Cardiac muscle cell (in vitro differentiated cells and primary cell): ENCODE measurements around the gene FBXO22. TPM values are rescaled to one million over a fixed set of nuclear protein-coding genes. Genes with fewer than 3 reads are reported as not detected.
"Not testable (repeated sequence)": the region's sequence is repeated elsewhere in the genome, so short reads cannot be mapped to it uniquely, and the experiment has no call there.

ENCODE experiments used
- DNase-seq, 2 donors: peaks; one replicate each; pipeline versions ENCODE4 v3.0.0 to v3.0.0-alpha.2; 2010 to 2017; ENCODE audit warnings: low read depth in 1 of 2, low spot score in 1 of 2
- H3K27ac ChIP-seq: fragments of 200-600 bp; sonication (generic); 2 replicates; pipeline ENCODE4 v1.5.1; 2016
- H3K27me3 ChIP-seq: fragments of 200-600 bp; sonication (generic); 2 replicates; pipeline ENCODE4 v1.6.0; 2016; ENCODE audit warnings: control low read depth
- H3K36me3 ChIP-seq: fragments of 200-600 bp; sonication (generic); 2 replicates; pipeline ENCODE4 v1.5.1; 2016; ENCODE audit warnings: control low read depth
- H3K4me1 ChIP-seq: fragments of 200-600 bp; sonication (generic); 2 replicates; pipeline ENCODE4 v1.8.1; 2017; ENCODE audit warnings: low read depth, mild to moderate bottlenecking, mixed run types
- H3K4me3 ChIP-seq: fragments of 200-600 bp; sonication (generic); 2 replicates; pipeline ENCODE4 v1.5.1; 2016; ENCODE audit warnings: mild to moderate bottlenecking
- H3K9me3 ChIP-seq: fragments of 200-600 bp; sonication (generic); 2 replicates; pipeline ENCODE4 v1.5.1; 2017; ENCODE audit warnings: low read depth, mild to moderate bottlenecking, control low read depth
- CTCF ChIP-seq: IDR thresholded peaks from 2 replicates; pipeline ENCODE4 v1.5.1; 2012; ENCODE audit warnings: low read depth, mild to moderate bottlenecking, low read length
- polyA plus RNA-seq: library from polyadenylated mRNA; unstranded; fragments of >200 nt; fragmentation: Nextera tagmentation; extraction: Ambion mirVana; gene quantifications from 2 replicates; pipeline ENCODE4 v1.2.1, GENCODE V29; 2016
- total RNA-seq: library from RNA; depleted of rRNA; stranded (reverse); fragments of >200 nt; gene quantifications from 2 replicates; pipeline ENCODE4 v1.2.3, GENCODE V29; 2016

Gene FBXO22
- total and polyA plus RNA-seq, 2 experiments from 2014 or later = 35.7 to 50.9 TPM

- Histone ChIP-seq H3K4me1 (peaks cover 12% of the 10 kb centered on the region), H3K36me3 (peaks cover 11% of the 10 kb centered on the region), H3K27me3 (no peaks in the 10 kb centered on the region)
These were observed 36.8 kb upstream of the FBXO22 start for GRCh38 chr15:75866916-75867315.

GRCh38 chr15:75867449-75867848, 36.2 kb upstream of the FBXO22 start:
- no peak overlapping the region for H3K27ac ChIP-seq
- no peaks in the 10 kb centered on the region for H3K9me3 ChIP-seq
- no peak for DNase-seq
- H3K36me3 ChIP-seq = peaks cover 11% of the 10 kb centered on the region
- no peak for TF ChIP-seq CTCF
- H3K27me3 ChIP-seq = no peaks in the 10 kb centered on the region
- H3K4me1 ChIP-seq = peaks cover 12% of the 10 kb centered on the region
- no peak overlapping the region for H3K4me3 ChIP-seq

More at GRCh38 chr15:75866916-75867315, 36.8 kb upstream of the FBXO22 start:
- no peaks in the 10 kb centered on the region for H3K9me3 ChIP-seq
- no peak overlapping the region for H3K27ac ChIP-seq
- H3K4me3 ChIP-seq = no peak overlapping the region
- no peak for TF ChIP-seq CTCF
- no peak for DNase-seq

GRCh38 chr15:75868019-75868418, 35.7 kb upstream of the FBXO22 start:
- peaks cover 11% of the 10 kb centered on the region for H3K36me3 ChIP-seq
- H3K27me3 ChIP-seq = no peaks in the 10 kb centered on the region
- no peak for DNase-seq
- H3K4me3 ChIP-seq = no peak overlapping the region
- peaks cover 12% of the 10 kb centered on the region for H3K4me1 ChIP-seq
- no peak overlapping the region for H3K27ac ChIP-seq
- no peak for TF ChIP-seq CTCF
- no peaks in the 10 kb centered on the region for H3K9me3 ChIP-seq

- Histone ChIP-seq H3K27ac (no peak overlapping the region), H3K36me3 (peaks cover 21% of the 10 kb centered on the region), H3K4me1 (peaks cover 12% of the 10 kb centered on the region), H3K4me3 (no peak overlapping the region), H3K9me3 (no peaks in the 10 kb centered on the region), H3K27me3 (no peaks in the 10 kb centered on the region)
- DNase-seq = no peak
- no peak for TF ChIP-seq CTCF
These were observed 34.2 kb upstream of the FBXO22 start for GRCh38 chr15:75869446-75869845.

- not testable (repeated sequence) for H3K27me3 ChIP-seq, H3K9me3 ChIP-seq, DNase-seq, H3K4me1 ChIP-seq, H3K4me3 ChIP-seq, H3K27ac ChIP-seq
- H3K36me3 ChIP-seq = peaks cover 35% of the 10 kb centered on the region
These were observed 32.1 kb upstream of the FBXO22 start for GRCh38 chr15:75871589-75871988.

- no peak overlapping the region for H3K27ac ChIP-seq
- no peaks in the 10 kb centered on the region for H3K4me1 ChIP-seq
These were observed 31.2 kb upstream of the FBXO22 start for GRCh38 chr15:75872403-75872990.

More at GRCh38 chr15:75872403-75872990, 31.2 kb upstream of the FBXO22 start:
- TF ChIP-seq CTCF = no peak
- Histone ChIP-seq H3K36me3 (peaks cover 35% of the 10 kb centered on the region), H3K9me3 (no peaks in the 10 kb centered on the region), H3K27me3 (no peaks in the 10 kb centered on the region), H3K4me3 (no peak overlapping the region)
- DNase-seq = no peak
